NB4 (cell line): ENCODE data around the gene GALNT18.

Experiments
- POLR2A ChIP-seq: IDR thresholded peaks from 2 replicates; pipeline ENCODE4 v1.6.1; 2011; ENCODE audit warnings: mild to moderate bottlenecking; ENCODE audit not compliant: insufficient read length; ENCODE audit errors: extremely low read depth
- TF ChIP-seq, protein P1 (sequence below): IDR thresholded peaks from one replicate; pipeline ENCODE4 v1.5.1; 2012; ENCODE audit warnings: low read depth, low read length
- TF ChIP-seq, protein P2 (sequence below): IDR thresholded peaks from 2 replicates; pipeline ENCODE4 v1.6.1; 2011; ENCODE audit warnings: low read depth, low read length

DNA sequence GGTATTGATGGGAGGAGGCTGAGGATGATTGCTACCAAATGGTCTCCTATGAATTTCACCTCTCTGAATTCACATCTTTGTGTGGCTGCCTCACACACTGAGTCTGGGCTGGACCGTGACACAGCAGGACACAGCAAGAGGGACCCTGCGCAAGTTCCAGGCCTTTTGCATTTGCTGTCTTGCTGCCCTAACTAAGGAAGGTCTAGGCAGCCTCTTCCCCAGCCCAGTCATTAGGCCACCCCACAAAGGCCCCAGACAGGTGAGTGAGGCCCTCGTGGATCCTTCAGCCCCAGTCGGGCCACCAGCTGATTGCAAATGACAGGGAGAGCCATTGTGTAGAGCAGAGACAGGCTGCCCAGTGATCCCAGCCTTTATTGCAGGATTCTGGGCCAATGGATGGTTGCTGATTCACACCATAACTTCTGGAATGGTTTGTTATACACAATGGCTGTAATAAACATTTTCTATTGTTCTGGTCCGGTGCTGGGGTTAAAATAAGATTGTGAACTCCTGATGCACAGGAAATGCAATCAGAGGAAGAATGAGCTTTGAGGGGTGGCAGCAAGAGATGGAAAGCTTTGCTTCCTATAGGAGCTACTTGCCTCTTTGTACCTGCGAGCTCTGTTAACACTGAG is 240.2 kb downstream of the GALNT18 start:
- TF ChIP-seq, protein P1, sequence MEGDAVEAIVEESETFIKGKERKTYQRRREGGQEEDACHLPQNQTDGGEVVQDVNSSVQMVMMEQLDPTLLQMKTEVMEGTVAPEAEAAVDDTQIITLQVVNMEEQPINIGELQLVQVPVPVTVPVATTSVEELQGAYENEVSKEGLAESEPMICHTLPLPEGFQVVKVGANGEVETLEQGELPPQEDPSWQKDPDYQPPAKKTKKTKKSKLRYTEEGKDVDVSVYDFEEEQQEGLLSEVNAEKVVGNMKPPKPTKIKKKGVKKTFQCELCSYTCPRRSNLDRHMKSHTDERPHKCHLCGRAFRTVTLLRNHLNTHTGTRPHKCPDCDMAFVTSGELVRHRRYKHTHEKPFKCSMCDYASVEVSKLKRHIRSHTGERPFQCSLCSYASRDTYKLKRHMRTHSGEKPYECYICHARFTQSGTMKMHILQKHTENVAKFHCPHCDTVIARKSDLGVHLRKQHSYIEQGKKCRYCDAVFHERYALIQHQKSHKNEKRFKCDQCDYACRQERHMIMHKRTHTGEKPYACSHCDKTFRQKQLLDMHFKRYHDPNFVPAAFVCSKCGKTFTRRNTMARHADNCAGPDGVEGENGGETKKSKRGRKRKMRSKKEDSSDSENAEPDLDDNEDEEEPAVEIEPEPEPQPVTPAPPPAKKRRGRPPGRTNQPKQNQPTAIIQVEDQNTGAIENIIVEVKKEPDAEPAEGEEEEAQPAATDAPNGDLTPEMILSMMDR = no peak
- TF ChIP-seq POLR2A = no peak
- TF ChIP-seq, protein P2, sequence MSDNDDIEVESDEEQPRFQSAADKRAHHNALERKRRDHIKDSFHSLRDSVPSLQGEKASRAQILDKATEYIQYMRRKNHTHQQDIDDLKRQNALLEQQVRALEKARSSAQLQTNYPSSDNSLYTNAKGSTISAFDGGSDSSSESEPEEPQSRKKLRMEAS = no peak
